HepG2 (cell line): ENCODE results near the gene CCNB2. TPM values are rescaled to one million over a fixed set of nuclear protein-coding genes. Genes with fewer than 3 reads are reported as not detected.

Experiments
- CSRNP1 ChIP-seq: sonication (generic); formaldehyde crosslinking; IDR thresholded peaks from 2 replicates; pipeline ENCODE4 v1.8.1; 2023; ENCODE audit warnings: mild to moderate bottlenecking, missing genetic modification reagents
- HMG20A ChIP-seq: IDR thresholded peaks from 2 replicates; pipeline ENCODE4 v1.6.1; 2016; ENCODE audit warnings: borderline replicate concordance
- MBD4 ChIP-seq: IDR thresholded peaks from 2 replicates; pipeline ENCODE4 v1.6.1; 2012; ENCODE audit warnings: low read length, inconsistent platforms, borderline replicate concordance
- ZBTB4 ChIP-seq: sonication (generic); formaldehyde crosslinking; IDR thresholded peaks from 2 replicates; pipeline ENCODE4 v1.4.0; 2020; ENCODE audit warnings: missing genetic modification reagents, mild to moderate bottlenecking, borderline replicate concordance
- ZFP62 ChIP-seq: sonication (generic); formaldehyde crosslinking; IDR thresholded peaks from 2 replicates; pipeline ENCODE4 v1.4.0; 2020; ENCODE audit warnings: missing genetic modification reagents
- ZNF136 ChIP-seq: sonication (generic); formaldehyde crosslinking; IDR thresholded peaks from 2 replicates; pipeline ENCODE4 v1.8.1; 2022; ENCODE audit warnings: low read depth, mild to moderate bottlenecking, moderate library complexity, missing genetic modification reagents
- ZNF180 ChIP-seq: sonication (generic); formaldehyde crosslinking; IDR thresholded peaks from 2 replicates; pipeline ENCODE4 v1.4.0; 2020; ENCODE audit warnings: low read depth, missing genetic modification reagents, borderline replicate concordance
- ZNF407 ChIP-seq: sonication (generic); formaldehyde crosslinking; IDR thresholded peaks from one replicate; pipeline ENCODE4 v1.5.1; 2020; ENCODE audit warnings: mild to moderate bottlenecking, missing genetic modification reagents; ENCODE audit errors: not compliant biosample characterization
- ZNF414 ChIP-seq: sonication (generic); formaldehyde crosslinking; IDR thresholded peaks from 2 replicates; pipeline ENCODE4 v1.5.0; 2020; ENCODE audit warnings: missing genetic modification reagents
- polyA plus RNA-seq, 8 experiments: library from polyadenylated mRNA; depleted of rRNA in 3 of 8; stranded (reverse) in 7 of 8; unstranded in 1 of 8; fragments of >200 nt; fragmentation: Illumina TruSeq in 4 of 8; extraction: Trizol in 4 of 8; gene quantifications; 2 replicates each; pipeline versions ENCODE4 v1.2.1 to v1.2.3, GENCODE V29; 2011 to 2016; ENCODE audit warnings: low read depth in 4 of 8, missing spikeins in 1 of 8, mixed read lengths in 1 of 8; ENCODE audit not compliant: insufficient read depth in 1 of 8
- total RNA-seq, 5 experiments: library from RNA; depleted of rRNA; stranded (reverse); fragments of >200 nt; fragmentation: Illumina TruSeq; extraction: Trizol; gene quantifications; 2 replicates each; pipeline ENCODE4 v1.2.3, GENCODE V29; 2016; ENCODE audit warnings: low read depth in 1 of 5

Gene CCNB2
- total and polyA plus RNA-seq, 2 of the 13 experiments (the other 11 are each of a cell fraction or from before 2014, with no cell fraction given), result 43.5 to 80.9 TPM

GRCh38 chr15:59159210-59159609 is 54.3 kb downstream of the CCNB2 start (continued):
- TF ChIP-seq MBD4 (no peak), ZNF136 (CRISPR knock-in tag) (no peak), ZBTB4 (CRISPR knock-in tag) (no peak), ZNF414 (CRISPR knock-in tag) (no peak), CSRNP1 (CRISPR knock-in tag) (no peak), HMG20A (no peak), ZNF180 (CRISPR knock-in tag) (no peak), ZNF407 (CRISPR knock-in tag) (no peak), ZFP62 (CRISPR knock-in tag) (no peak)
